IPS-18a (cell line): ENCODE results near the gene PPM1E.
"Not testable (repeated sequence)": the region's sequence is repeated elsewhere in the genome, so short reads cannot be mapped to it uniquely, and the experiment has no call there.

Experiments
- H3K27ac ChIP-seq: one replicate; pipeline ENCODE4 v1.5.1; 2013; ENCODE audit warnings: low read length
- H3K27me3 ChIP-seq: one replicate; pipeline ENCODE4 v1.6.1; 2013; ENCODE audit warnings: mild to moderate bottlenecking, low read length; ENCODE audit not compliant: control insufficient read depth, insufficient read depth
- H3K36me3 ChIP-seq: one replicate; pipeline ENCODE4 v1.6.1; 2013; ENCODE audit warnings: low read depth, low read length; ENCODE audit not compliant: control insufficient read depth
- H3K4me1 ChIP-seq: one replicate; pipeline ENCODE4 v1.6.1; 2013; ENCODE audit warnings: low read depth, low read length; ENCODE audit not compliant: control insufficient read depth
- H3K4me3 ChIP-seq: one replicate; pipeline ENCODE4 v1.5.1; 2013; ENCODE audit warnings: low read length
- H3K9ac ChIP-seq: one replicate; pipeline ENCODE4 v1.6.1; 2013; ENCODE audit warnings: mild to moderate bottlenecking, low read length, moderate library complexity
- H3K9me3 ChIP-seq: one replicate; pipeline ENCODE4 v1.6.1; 2013; ENCODE audit warnings: low read depth, low read length; ENCODE audit not compliant: control insufficient read depth

PPM1E gene

DNA sequence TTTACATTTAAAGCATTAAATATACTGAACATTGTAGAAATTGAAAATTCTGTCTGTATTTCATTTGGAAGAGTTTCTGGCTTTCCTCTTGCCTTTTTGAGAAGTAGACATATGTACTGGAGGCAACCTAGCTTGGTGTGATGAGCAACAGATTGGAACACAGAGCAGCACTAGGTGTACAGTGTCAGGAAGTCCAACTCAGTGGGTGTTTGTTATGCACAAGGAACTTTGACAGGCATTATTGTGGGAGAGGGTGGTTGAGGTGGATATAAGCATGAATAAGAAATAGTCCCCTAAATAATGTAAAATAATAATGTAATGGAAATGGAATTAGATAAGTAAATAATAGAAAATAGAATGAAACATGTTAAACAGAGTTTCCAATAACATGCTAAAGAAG is 58.1 kb downstream of the PPM1E start:
- H3K27me3 ChIP-seq: no peaks in the 10 kb centered on the region
- no peak overlapping the region for H3K4me3 ChIP-seq
- no peak overlapping the region for H3K27ac ChIP-seq
- no peak overlapping the region for H3K9ac ChIP-seq
- no peaks in the 10 kb centered on the region for H3K4me1 ChIP-seq
- H3K36me3 ChIP-seq: no peaks in the 10 kb centered on the region
- no peaks in the 10 kb centered on the region for H3K9me3 ChIP-seq

GRCh38 chr17:58818654-58819053 is 63.0 kb downstream of the PPM1E start:
- H3K27me3 ChIP-seq: no peaks in the 10 kb centered on the region
- H3K4me1 ChIP-seq: no peaks in the 10 kb centered on the region
- H3K27ac ChIP-seq: no peak overlapping the region
- no peaks in the 10 kb centered on the region for H3K9me3 ChIP-seq
- no peak overlapping the region for H3K9ac ChIP-seq
- no peaks in the 10 kb centered on the region for H3K36me3 ChIP-seq
- no peak overlapping the region for H3K4me3 ChIP-seq

DNA sequence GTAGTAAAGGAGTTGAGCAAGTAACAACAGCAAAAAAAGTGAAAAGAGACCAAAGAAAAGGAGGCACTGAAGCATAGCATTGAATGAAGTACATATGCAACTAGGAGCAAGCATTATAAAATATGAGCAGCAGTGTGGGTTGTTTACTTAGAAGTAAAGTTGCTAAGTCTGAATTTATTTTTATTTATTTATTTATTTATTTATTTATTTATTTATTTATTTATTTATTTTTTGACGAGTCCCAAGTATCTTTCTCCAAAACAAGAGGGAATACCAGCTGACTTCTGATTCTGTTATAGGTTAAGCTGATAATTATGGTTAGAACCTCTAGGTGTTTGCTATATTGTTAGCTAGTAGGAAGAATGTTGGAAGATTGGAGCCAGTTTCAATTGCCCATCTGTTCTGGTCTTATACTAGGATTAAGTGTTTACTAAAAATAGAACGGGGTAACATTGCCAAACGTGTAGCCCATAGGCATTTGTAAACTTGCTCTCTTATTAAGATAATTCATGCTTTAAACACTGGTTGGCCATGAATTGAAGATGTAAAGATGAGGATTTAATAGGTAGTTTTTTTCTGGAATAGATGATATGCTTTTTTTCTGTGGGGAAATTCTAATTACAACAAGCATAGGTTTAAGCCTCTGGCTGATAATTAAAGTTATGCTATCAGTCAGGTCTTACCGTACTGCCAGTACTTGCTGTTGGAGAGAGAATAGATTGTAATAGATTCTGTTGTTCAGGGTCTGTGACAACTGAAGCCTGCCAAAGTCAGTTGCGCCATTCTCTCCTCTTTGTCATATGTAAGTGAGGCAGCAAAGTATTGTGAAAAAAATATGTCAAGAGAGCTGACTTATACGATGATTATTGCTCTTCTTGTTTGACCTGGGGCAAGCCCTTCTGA is 66.7 kb downstream of the PPM1E start:
- Histone ChIP-seq H3K27me3 (no peaks in the 10 kb centered on the region), H3K9ac (no peak overlapping the region), H3K9me3 (no peaks in the 10 kb centered on the region), H3K27ac (no peak overlapping the region), H3K36me3 (no peaks in the 10 kb centered on the region), H3K4me1 (no peaks in the 10 kb centered on the region), H3K4me3 (no peak overlapping the region)

- Histone ChIP-seq H3K4me1 (no peaks in the 10 kb centered on the region), H3K36me3 (no peaks in the 10 kb centered on the region), H3K9me3 (no peaks in the 10 kb centered on the region), H3K27ac (no peak overlapping the region), H3K27me3 (no peaks in the 10 kb centered on the region), H3K9ac (no peak overlapping the region), H3K4me3 (no peak overlapping the region)
Observed at GRCh38 chr17:58823051-58823525, 67.4 kb downstream of the PPM1E start.

- Histone ChIP-seq H3K4me1 (no peaks in the 10 kb centered on the region), H3K9me3 (no peaks in the 10 kb centered on the region)
Observed at GRCh38 chr17:58829172-58829637, 73.6 kb downstream of the PPM1E start.

DNA sequence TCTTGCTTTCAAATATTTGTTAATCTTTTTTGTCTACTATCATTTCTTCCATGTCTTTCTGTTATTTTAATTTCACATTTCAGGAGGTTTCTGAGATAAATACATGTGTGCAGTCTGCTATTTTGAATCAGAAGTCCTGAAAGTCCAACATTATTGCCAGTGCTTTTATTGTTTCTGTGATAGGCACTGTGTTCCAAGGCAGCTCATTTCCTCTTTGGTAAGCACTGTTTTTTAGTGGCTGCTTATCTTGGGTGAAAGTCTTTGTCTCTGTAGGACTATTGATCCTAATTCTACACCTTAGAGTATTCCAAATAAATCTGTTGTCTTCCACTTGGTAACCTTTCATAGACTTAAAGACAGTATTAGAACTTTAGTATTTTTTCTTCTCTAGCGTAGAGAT is 76.1 kb downstream of the PPM1E start:
- H3K9ac ChIP-seq: no peak overlapping the region
- H3K9me3 ChIP-seq: no peaks in the 10 kb centered on the region
- H3K4me3 ChIP-seq: no peak overlapping the region
- H3K36me3 ChIP-seq: no peaks in the 10 kb centered on the region
- no peak overlapping the region for H3K27ac ChIP-seq
- no peaks in the 10 kb centered on the region for H3K4me1 ChIP-seq
- no peaks in the 10 kb centered on the region for H3K27me3 ChIP-seq

More at GRCh38 chr17:58829172-58829637, 73.6 kb downstream of the PPM1E start:
- no peaks in the 10 kb centered on the region for H3K27me3 ChIP-seq
- H3K4me3 ChIP-seq: no peak overlapping the region
- no peaks in the 10 kb centered on the region for H3K36me3 ChIP-seq
- no peak overlapping the region for H3K27ac ChIP-seq
- no peak overlapping the region for H3K9ac ChIP-seq

DNA sequence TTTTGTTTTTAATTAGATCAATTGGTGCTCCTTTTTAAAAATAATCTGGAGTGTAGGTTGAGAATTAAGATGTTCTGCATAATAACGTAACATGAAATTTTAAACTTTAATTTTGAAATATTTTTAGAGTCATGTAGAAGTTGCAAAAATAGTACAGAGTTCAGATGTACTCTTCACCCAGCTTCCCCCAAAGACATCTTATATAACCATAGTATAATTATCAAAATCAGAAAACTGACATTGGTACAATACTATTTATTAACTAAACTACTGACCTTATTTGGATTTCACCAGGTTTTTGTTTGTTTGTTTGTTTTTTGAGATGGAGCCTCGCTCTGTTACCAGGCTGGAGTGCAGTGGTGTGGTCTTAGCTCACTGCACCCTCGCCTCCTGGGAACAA is 76.9 kb downstream of the PPM1E start:
- H3K36me3 ChIP-seq: no peaks in the 10 kb centered on the region
- no peaks in the 10 kb centered on the region for H3K4me1 ChIP-seq
- H3K9me3 ChIP-seq: no peaks in the 10 kb centered on the region
- no peaks in the 10 kb centered on the region for H3K27me3 ChIP-seq
- no peak overlapping the region for H3K4me3 ChIP-seq
- no peak overlapping the region for H3K9ac ChIP-seq
- H3K27ac ChIP-seq: no peak overlapping the region

GRCh38 chr17:58837699-58838098 is 82.0 kb downstream of the PPM1E start:
- Histone ChIP-seq H3K4me1 (no peaks in the 10 kb centered on the region), H3K4me3 (no peak overlapping the region), H3K27ac (no peak overlapping the region), H3K27me3 (no peaks in the 10 kb centered on the region), H3K9me3 (no peaks in the 10 kb centered on the region), H3K36me3 (no peaks in the 10 kb centered on the region), H3K9ac (no peak overlapping the region)

DNA sequence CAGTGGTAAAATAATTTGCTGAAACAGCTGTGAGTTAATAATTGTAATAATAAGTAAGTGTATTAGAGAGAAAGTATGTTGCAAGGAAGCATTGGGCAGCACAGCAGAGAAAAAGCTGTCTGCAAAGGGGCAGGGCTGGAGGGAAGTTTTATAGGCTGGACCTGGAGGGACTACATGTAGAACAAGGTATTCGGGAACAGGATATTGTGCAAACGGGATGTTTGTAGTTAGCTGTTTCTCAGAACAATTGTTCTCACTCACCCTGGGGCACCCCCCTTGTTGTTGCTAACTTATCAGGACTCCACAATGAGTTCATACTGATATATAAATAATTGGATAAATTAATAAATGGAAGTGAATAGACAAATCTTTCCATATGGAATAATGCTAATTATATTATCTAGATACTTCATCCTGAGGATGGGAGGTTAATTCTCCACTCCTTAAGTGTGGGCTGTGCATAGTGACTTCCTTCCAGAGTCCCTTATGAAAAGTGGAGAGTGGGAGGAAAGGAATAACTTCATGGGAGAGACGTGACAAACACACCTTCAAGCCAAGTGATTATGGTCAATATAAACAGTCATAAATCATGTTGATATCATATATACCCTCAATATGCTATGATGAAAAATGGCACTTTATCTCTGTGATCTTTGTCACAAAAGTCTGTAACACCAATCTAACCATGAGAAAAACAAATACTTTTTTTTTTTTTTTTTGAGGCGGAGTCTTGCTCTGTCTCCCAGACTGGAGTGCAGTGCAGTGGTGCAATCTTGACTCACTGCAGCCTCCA is 85.4 kb downstream of the PPM1E start:
- Histone ChIP-seq H3K36me3 (no peaks in the 10 kb centered on the region), H3K4me1 (no peaks in the 10 kb centered on the region), H3K27ac (no peak overlapping the region), H3K4me3 (no peak overlapping the region), H3K27me3 (no peaks in the 10 kb centered on the region), H3K9ac (no peak overlapping the region), H3K9me3 (no peaks in the 10 kb centered on the region)

- not testable (repeated sequence) for H3K4me1 ChIP-seq, H3K27ac ChIP-seq, H3K9me3 ChIP-seq, H3K9ac ChIP-seq, H3K36me3 ChIP-seq, H3K27me3 ChIP-seq, H3K4me3 ChIP-seq
Observed at GRCh38 chr17:58846413-58846812, 90.8 kb downstream of the PPM1E start.

DNA sequence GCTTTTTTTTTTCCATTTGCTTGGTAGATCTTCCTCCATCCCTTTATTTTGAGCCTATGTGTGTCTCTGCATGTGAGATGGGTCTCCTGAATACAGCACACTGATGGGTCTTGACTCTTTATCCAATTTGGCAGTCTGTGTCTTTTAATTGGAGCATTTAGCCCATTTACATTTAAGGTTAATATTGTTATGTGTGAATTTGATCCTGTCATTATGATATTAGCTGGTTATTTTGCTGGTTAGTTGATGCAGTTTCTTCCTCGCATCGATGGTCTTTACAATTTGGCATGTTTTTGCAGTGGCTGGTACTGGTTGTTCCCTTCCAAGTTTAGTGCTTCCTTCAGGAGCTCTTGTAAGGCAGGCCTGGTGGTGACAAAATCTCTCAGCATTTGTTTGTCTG is 94.5 kb downstream of the PPM1E start:
- H3K27ac ChIP-seq, H3K27me3 ChIP-seq, H3K4me3 ChIP-seq, H3K36me3 ChIP-seq, H3K4me1 ChIP-seq, H3K9ac ChIP-seq, H3K9me3 ChIP-seq: not testable (repeated sequence)
